ENCODE data around the gene ATG101. TPM values are rescaled to one million over a fixed set of nuclear protein-coding genes. Genes with fewer than 3 reads are reported as not detected.

ATG101 gene
- total and polyA plus RNA-seq, 2 of the 8 experiments (the other 6 are each of a cell fraction or from before 2014, with no cell fraction given), result 49.8 to 55.9 TPM

- no peaks in the 10 kb centered on the region for H3K23me2 ChIP-seq (ENCODE audit: low read depth, low read length)
- no peak overlapping the region for H4K8ac ChIP-seq (ENCODE audit: extremely low read depth, insufficient read depth, low read length)
- peaks cover 0 to 4% of the 10 kb centered on the region in 2 experiments for H4K20me1 ChIP-seq (replicated peaks in 1 of 2; ENCODE audit: control insufficient read depth in 1 of 2, insufficient read depth in 2 of 2, low read length in 2 of 2)
- H3K36me3 ChIP-seq (ENCODE audit: control insufficient read depth in 2 of 4, insufficient read depth in 4 of 4, low read length in 3 of 4), result no peaks in the 10 kb centered on the region
- no peak overlapping the region for H3K4me2 ChIP-seq (ENCODE audit: insufficient read depth in 1 of 2, low read depth in 2 of 2, low read length in 2 of 2)
- H3K27me3 ChIP-seq (replicated peaks in 1 of 4; ENCODE audit: control insufficient read depth in 3 of 4, extremely low read depth in 1 of 4, insufficient read depth in 3 of 4, low read length in 3 of 4), result no peaks in the 10 kb centered on the region
- H3K4me1 ChIP-seq (replicated peaks in 1 of 4; ENCODE audit: control insufficient read depth in 3 of 4, insufficient read depth in 4 of 4, low read length in 3 of 4), result peaks cover 0 to 10% (median 5%) of the 10 kb centered on the region in 4 experiments; a peak in 5 of 7 replicates
- ChIA-PET POLR2A (ENCODE audit: partially characterized antibody) (interaction anchor here (1.2 to 2.1 kb wide), 3 partner anchors 7 to 862 kb away, joined by 3 to 7 read pairs (median 4); partner anchors contain the start of genes KRT18 and SMIM41), CTCF (ENCODE audit: partially characterized antibody) (interaction anchor here (0.7 to 11.5 kb wide), 8 partner anchors 20 to 96 kb away, joined by 3 to 205 read pairs (median 5); partner anchors contain the start of gene ATG101)
- H2BK20ac ChIP-seq (ENCODE audit: low read length), result no peak overlapping the region
- H3K23ac ChIP-seq (ENCODE audit: insufficient read length), result no peak overlapping the region
- no peak overlapping the region for H3K4me3 ChIP-seq (ENCODE audit: extremely low read depth in 1 of 4, insufficient read depth in 2 of 4, low read depth in 3 of 4, low read length in 4 of 4)
- no peak for TF ChIP-seq SIRT6 (IDR thresholded peaks at IDR 0.05; ENCODE audit: low read length)
- no peak overlapping the region for H3K4ac ChIP-seq (replicated peaks; ENCODE audit: insufficient read length, low read depth, low read length)
- H3K9ac ChIP-seq (replicated peaks in 1 of 4; ENCODE audit: extremely low read depth in 1 of 4, low read depth in 3 of 4, low read length in 3 of 4), result no peak overlapping the region
- H4K91ac ChIP-seq (replicated peaks; ENCODE audit: insufficient read length, low read length), result no peak overlapping the region
- FAIRE-seq (no peak), DNase-seq (ENCODE audit: low read depth in 1 of 2, low spot score in 2 of 2) (no peak)
- no peak overlapping the region for H3K18ac ChIP-seq (ENCODE audit: extremely low read depth, low read length)
- no peak overlapping the region for H3K14ac ChIP-seq (ENCODE audit: insufficient read length)
- no peak overlapping the region for H2BK15ac ChIP-seq (ENCODE audit: low read length)
- H3K79me2 ChIP-seq (ENCODE audit: control insufficient read depth in 1 of 2, insufficient read depth in 2 of 2, low read length in 2 of 2), result no peaks in the 10 kb centered on the region
- H2BK120ac ChIP-seq (replicated peaks; ENCODE audit: low read depth, low read length), result no peak overlapping the region
- 89% methylated on average over 22 of the region's 22 CpGs; no CpG with 5 or more reads in 1 of the 2 experiments for WGBS, 2 experiments (ENCODE audit: extremely low coverage in 1 of 2, insufficient coverage in 1 of 2, insufficient read length in 1 of 2, insufficient replicate concordance in 2 of 2, low coverage in 1 of 2, low lambda C conversion rate in 2 of 2, missing lambda C conversion rate in 1 of 2)
- no peaks in the 10 kb centered on the region; the same call in 1 of the 2 replicates for H3K79me1 ChIP-seq (ENCODE audit: low read depth, low read length)
- no peak overlapping the region for H2BK12ac ChIP-seq (ENCODE audit: low read depth, low read length)
- H4K5ac ChIP-seq (ENCODE audit: insufficient read length, low read depth, low read length), result no peak overlapping the region
- H3K56ac ChIP-seq (replicated peaks; ENCODE audit: insufficient read length, low read depth, low read length), result no peak overlapping the region
- H2AFZ ChIP-seq (ENCODE audit: low read length), result no peak overlapping the region
- H3K27ac ChIP-seq (ENCODE audit: low read depth, low read length), result no peak overlapping the region
- H3K9me3 ChIP-seq (ENCODE audit: insufficient read depth in 2 of 2, low read depth in 1 of 2, low read length in 1 of 2), result no peaks in the 10 kb centered on the region
- peak overlapping the region; percentile 66; the same call in 1 of the 2 replicates for H2BK5ac ChIP-seq (ENCODE audit: low read depth, low read length)
- H2AK5ac ChIP-seq (ENCODE audit: low read depth, low read length), result no peak overlapping the region
Observed at GRCh38 chr12:52086944-52087835, 17.4 kb downstream of the ATG101 start.

Measured in H1 (cell line).